Right cardiac atrium (tissue), 5 donors: ENCODE measurements around the gene RBM19. TPM values are rescaled to one million over a fixed set of nuclear protein-coding genes. Genes with fewer than 3 reads are reported as not detected.
A peak's percentile ranks its signal among the peaks of the same experiment; 100 is the strongest.

Experiments
- ATAC-seq, 2 donors: fragments of 200-7000 bp; cut with Tn5 transposase; one replicate each; pipeline versions ENCODE4 v1.8.0 to v1.9.1; 2020; ENCODE audit warnings: moderate library complexity in 2 of 2, mild to moderate bottlenecking in 1 of 2
- DNase-seq, 3 donors: peaks; one replicate each; pipeline ENCODE4 v3.0.0-alpha.2; 2020
- H3K27ac ChIP-seq: one replicate; pipeline ENCODE4 v1.5.1; 2013; ENCODE audit warnings: mild to moderate bottlenecking, low read length, control low read depth, moderate library complexity
- H3K27me3 ChIP-seq: one replicate; pipeline ENCODE4 v1.6.1; 2013; ENCODE audit not compliant: control insufficient read depth, insufficient read depth
- H3K4me1 ChIP-seq: one replicate; pipeline ENCODE4 v1.6.1; 2013; ENCODE audit warnings: low read length; ENCODE audit not compliant: control insufficient read depth, insufficient read depth
- H3K4me3 ChIP-seq: one replicate; pipeline ENCODE4 v1.5.1; 2013; ENCODE audit warnings: low read length, control low read depth
- H3K9me3 ChIP-seq: one replicate; pipeline ENCODE4 v1.6.1; 2013; ENCODE audit warnings: low read length; ENCODE audit not compliant: control insufficient read depth
- WGBS: extraction: QIAGEN DNeasy Blood & Tissue Kit; methylation state at CpG from one replicate; pipeline ENCODE4 v1.1.7; 2013; 5-methylcytosine and 5-hydroxymethylcytosine counted together
- intact Hi-C, 4 donors: fragments of 100-400 bp; cut with DNase I; formaldehyde crosslinking; loops; one replicate each; pipeline versions ENCODE4 v1.11.0 to v1.14.0; 2022 to 2023
- polyA plus RNA-seq: library from polyadenylated mRNA; stranded (reverse); fragments of 200-250 nt; gene quantifications from one replicate; pipeline ENCODE4 v1.2.3, GENCODE V29; 2013
- total RNA-seq, 4 donors: library from RNA; stranded (reverse); fragmentation: NEBNext Ultra II Directional; extraction: Animal tissue kit (Norgen Biotek cat#: 25700); gene quantifications; one replicate each; pipeline ENCODE4 v1.2.1, GENCODE V29; 2021
- donor health status: healthy with polysubstance abuse.
- donor health status: DM: no; HTN: yes; CAD: no.
- donor health status: DM: no; HTN: no; CAD: no.
- donor health status: DM: no; HTN: yes; CAD: no; lungs with severe emphysema.
- donor health status: DM: yes; HTN: yes; CAD: no.

Gene RBM19
- total and polyA plus RNA-seq, 5 donors: 12.7 to 21.7 (median 17.1) TPM

DNA sequence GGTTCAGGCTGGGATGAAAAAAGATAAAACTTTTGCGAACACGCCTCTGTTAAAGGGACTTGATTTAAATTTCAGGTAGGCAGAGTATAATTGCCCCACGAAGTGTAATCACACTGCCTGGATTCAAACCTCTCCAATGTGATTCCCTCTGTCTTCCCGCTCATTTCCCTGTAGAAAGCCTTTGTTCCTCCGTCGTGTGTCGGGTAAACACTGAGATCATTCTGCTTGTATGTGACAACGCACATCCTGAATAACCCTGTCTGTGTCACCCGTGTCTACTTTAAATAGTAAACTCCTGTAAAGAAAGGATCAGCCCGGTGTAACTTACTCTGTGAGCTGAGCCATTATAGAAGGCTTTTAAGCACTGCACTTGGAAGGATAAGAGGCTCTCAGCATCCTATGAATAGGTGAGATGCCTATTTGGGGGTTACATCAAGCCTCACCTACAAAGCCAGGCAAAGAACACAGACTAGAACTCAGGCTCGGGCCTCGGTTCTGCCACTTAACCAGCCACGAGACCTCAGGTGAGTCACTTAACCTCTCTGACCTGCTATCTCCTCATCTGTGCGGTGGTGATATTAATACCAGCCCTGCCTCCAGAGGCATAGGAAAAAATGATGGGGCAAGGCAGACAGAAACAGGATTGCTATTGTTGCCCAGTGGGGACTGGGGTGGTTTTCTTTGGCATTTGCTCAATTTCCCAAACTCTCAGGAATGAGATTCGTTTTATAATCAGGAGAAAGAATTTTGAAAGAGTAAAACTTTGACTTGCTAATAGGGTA, 74.2 kb downstream of the RBM19 start:
- intact Hi-C loops: no loop called here
- Histone ChIP-seq H3K9me3 (no peaks in the 10 kb centered on the region), H3K27me3 (no peaks in the 10 kb centered on the region), H3K4me3 (no peak overlapping the region), H3K4me1 (no peaks in the 10 kb centered on the region), H3K27ac (no peak overlapping the region)
- WGBS: 83% methylated on average over 15 of the region's 15 CpGs
- no peak for ATAC-seq
- no peak for DNase-seq

DNA sequence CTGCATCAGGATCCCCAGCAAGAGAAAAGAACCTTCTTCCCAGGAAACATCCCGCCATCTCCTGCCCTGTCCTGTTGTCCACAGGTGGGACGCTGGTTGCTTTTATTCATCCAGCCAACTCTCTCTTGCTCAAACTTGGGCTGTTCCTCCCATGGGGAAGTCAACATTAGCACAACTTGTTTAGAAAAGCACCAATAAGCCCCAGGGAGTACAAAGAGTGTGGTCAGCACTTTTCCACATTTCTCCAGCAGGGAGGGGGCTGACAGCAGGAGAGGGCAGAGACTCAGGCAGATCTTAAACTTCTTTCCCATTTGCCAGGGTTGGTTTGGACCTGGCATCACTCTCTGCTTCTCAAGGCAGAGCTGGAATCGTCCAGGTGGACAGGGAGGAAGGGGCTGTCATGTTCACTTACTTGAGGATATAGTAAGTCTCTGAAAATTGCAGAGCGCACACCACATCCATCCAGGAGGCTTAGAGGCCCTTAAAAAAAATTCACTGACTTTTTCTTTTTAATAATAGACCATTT, 74.9 kb downstream of the RBM19 start:
- intact Hi-C loops: no loop called here
- H3K4me1 ChIP-seq: no peaks in the 10 kb centered on the region
- H3K4me3 ChIP-seq: no peak overlapping the region
- WGBS: 93% methylated on average over 4 of the region's 4 CpGs
- H3K27me3 ChIP-seq: no peaks in the 10 kb centered on the region
- H3K9me3 ChIP-seq: no peaks in the 10 kb centered on the region
- H3K27ac ChIP-seq: no peak overlapping the region
- no peak for DNase-seq
- ATAC-seq: no peak

DNA sequence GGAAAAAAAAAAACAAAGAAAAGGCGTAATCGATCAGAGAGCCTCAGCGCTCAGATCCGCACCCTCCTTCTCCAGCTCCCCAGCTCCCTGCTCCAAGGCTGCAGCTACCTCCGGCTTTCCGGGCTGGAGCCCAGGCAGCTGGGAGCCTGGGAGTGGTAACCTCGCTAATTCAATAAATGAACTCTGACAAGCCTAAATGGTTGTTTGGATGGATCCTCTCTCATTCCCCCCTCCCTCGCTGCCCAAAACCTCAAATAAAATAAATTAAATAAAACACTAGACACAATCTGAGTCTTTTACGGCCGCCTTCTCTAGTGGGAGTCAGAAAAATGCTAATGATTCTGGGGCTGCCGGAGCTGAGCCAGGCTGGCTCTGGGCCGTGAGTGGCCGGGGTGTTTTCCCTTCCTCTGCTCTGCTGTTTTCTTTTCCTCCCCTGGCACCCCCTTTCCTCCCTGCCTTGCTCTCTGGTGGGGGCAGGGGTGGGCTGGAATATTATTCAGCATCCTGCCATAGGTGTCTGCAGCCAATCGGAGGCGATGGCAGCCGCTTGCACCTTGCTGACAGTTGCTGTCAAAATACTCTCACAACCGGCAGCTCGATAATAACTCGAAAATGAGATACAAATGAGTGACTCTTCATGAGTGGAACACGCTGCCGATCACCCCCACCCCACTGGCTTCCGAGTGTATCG, 76.1 kb downstream of the RBM19 start:
- no peak overlapping the region for H3K4me3 ChIP-seq
- DNase-seq (no peak), ATAC-seq (peak in 1 of 2 donors; percentile 44)
- 58% methylated on average over 23 of the region's 23 CpGs for WGBS
- no peaks in the 10 kb centered on the region for H3K4me1 ChIP-seq
- no peaks in the 10 kb centered on the region for H3K9me3 ChIP-seq
- intact Hi-C loops: no loop called here
- H3K27ac ChIP-seq: no peak overlapping the region
- no peaks in the 10 kb centered on the region for H3K27me3 ChIP-seq

DNA sequence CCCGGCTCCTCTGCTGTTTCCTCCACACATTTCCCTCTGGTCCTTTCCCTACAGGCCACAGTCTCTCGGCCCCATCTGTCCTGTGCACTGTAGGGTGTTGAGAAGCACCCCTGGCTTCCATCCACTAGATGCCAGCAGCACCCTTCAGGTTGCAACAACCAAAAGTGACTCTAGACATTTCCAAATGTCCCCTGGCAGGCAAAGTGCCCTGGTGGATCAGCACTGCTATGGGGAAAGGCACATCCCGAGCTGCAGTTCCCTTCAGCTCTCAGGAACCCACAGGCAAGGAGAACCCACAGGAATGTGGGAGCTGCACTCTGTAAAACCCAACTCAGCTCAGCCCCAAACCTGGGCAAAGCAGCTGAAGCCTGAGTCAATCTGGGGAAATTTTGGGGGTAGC, 77.0 kb downstream of the RBM19 start:
- H3K27me3 ChIP-seq: no peaks in the 10 kb centered on the region
- H3K9me3 ChIP-seq: no peaks in the 10 kb centered on the region
- 72% methylated on average over 3 of the region's 3 CpGs for WGBS
- H3K27ac ChIP-seq: no peak overlapping the region
- no peaks in the 10 kb centered on the region for H3K4me1 ChIP-seq
- no peak overlapping the region for H3K4me3 ChIP-seq
- DNase-seq: no peak
- ATAC-seq: no peak
- intact Hi-C loops: no loop called here

DNA sequence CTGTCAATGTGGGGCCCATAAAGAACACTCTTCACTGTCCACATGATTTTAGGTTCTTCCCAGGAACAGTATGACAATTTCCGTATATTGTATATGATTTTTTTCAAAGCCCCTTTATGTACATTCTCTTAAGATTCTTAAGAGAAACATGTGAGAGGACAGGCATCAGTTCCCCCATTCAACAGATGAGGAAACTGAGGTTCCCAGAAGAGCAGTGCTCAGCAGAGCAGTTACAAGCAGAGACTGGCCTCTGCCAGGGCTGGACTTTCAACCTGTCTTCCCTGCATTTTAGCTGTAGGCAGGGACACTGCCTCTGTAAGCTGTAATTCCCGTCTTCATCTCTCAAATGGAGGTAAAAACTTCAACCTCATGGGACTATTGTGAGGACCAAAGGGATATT, 77.7 kb downstream of the RBM19 start:
- Histone ChIP-seq H3K4me3 (no peak overlapping the region), H3K27me3 (no peaks in the 10 kb centered on the region), H3K9me3 (no peaks in the 10 kb centered on the region), H3K27ac (no peak overlapping the region), H3K4me1 (no peaks in the 10 kb centered on the region)
- intact Hi-C loops: no loop called here
- 96% methylated on average over 2 of the region's 2 CpGs for WGBS
- DNase-seq (no peak), ATAC-seq (no peak)

DNA sequence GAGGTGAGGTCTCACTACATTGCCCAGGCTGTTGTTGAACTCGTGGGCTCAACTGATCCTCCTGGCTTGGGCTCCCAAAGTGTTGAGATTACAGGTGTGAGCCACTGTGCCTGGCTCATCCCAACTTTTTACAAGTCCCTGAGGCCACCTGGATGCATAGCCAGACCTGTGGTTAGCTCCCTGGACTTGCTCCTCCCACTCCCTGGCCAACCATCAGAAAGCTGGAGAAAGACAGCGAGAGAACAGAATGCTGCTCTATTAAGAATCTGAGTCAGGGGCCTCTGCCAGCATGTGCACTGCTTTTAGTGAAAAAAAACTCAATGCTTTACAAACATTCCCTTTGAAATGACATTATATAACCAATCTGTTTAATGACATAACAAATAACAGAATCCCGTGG, 78.2 kb downstream of the RBM19 start:
- Histone ChIP-seq H3K9me3 (no peaks in the 10 kb centered on the region), H3K4me1 (no peaks in the 10 kb centered on the region), H3K27ac (no peak overlapping the region), H3K27me3 (no peaks in the 10 kb centered on the region), H3K4me3 (no peak overlapping the region)
- DNase-seq (no peak), ATAC-seq (no peak)
- intact Hi-C loops: no loop called here
- WGBS: 92% methylated on average over 3 of the region's 3 CpGs

DNA sequence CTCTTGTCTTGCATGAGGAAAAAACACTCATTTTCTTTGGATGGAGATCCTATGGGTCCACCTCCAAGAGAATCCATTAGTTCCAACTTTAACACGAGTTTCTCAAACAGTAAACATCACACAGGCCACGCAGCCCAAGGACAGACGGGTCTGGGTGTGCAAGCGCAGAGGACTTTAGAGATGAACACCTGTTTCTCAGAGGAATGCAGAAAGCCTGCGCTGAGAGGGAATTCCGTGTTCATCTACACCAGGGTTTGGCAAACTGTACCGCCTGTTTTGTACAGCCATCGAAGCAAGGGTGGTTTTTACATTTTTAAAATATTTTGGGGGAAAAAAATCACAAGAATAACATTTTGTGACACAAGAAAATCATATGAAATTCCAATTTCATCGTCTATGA, 79.4 kb downstream of the RBM19 start:
- intact Hi-C loops: no loop called here
- no peak overlapping the region for H3K27ac ChIP-seq
- no peaks in the 10 kb centered on the region for H3K9me3 ChIP-seq
- ATAC-seq (no peak), DNase-seq (no peak)
- no peak overlapping the region for H3K4me3 ChIP-seq
- H3K27me3 ChIP-seq: no peaks in the 10 kb centered on the region
- 97% methylated on average over 9 of the region's 9 CpGs for WGBS
- H3K4me1 ChIP-seq: no peaks in the 10 kb centered on the region

DNA sequence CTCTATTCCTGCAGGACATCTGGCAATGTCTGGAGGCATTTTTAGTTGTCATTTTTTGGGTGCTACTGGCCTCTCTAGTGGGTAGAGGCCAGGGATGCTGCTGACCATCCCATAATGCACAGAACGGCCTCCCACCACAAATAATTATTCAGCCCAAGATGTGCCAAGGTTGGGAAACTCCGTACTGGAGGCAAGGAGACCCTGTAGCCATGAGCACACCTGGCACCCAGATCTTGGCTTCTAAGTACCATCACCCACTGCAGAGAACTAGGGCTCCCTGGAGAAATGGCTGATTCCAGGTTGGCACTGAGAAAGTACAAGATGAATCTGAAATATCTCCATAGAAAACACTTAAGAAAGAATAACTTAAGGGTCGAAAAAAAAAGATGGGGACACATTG, 81.7 kb downstream of the RBM19 start:
- H3K27me3 ChIP-seq: no peaks in the 10 kb centered on the region
- H3K4me3 ChIP-seq: no peak overlapping the region
- WGBS: 96% methylated on average over 3 of the region's 3 CpGs
- intact Hi-C loops: no loop called here
- DNase-seq (no peak), ATAC-seq (no peak)
- no peak overlapping the region for H3K27ac ChIP-seq
- no peaks in the 10 kb centered on the region for H3K4me1 ChIP-seq
- H3K9me3 ChIP-seq: no peaks in the 10 kb centered on the region

DNA sequence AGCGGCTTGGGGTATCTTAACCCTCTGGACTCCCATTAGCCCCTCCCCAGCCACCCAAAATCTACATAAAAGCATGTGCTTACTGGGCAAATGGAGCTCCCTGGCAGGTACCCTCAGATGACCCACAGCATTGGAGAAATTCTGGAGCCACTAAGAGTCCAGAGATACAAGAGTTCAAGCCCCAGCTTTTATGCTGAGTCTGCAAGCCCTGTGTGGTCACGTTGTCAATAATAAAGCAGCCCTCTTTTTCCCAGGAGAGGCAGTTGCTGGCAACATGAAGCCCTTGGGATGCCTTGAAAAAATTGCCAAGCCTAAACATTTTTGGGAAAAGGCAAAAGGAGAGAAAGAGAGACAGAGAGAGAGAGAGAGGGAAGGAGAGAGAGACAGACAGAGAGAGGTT, 83.4 kb downstream of the RBM19 start:
- H3K27ac ChIP-seq: no peak overlapping the region
- DNase-seq: no peak
- intact Hi-C loops: no loop called here
- no peaks in the 10 kb centered on the region for H3K4me1 ChIP-seq
- H3K27me3 ChIP-seq: no peaks in the 10 kb centered on the region
- H3K4me3 ChIP-seq: no peak overlapping the region
- no peaks in the 10 kb centered on the region for H3K9me3 ChIP-seq
- ATAC-seq: no peak
- 89% methylated on average over 2 of the region's 2 CpGs for WGBS

DNA sequence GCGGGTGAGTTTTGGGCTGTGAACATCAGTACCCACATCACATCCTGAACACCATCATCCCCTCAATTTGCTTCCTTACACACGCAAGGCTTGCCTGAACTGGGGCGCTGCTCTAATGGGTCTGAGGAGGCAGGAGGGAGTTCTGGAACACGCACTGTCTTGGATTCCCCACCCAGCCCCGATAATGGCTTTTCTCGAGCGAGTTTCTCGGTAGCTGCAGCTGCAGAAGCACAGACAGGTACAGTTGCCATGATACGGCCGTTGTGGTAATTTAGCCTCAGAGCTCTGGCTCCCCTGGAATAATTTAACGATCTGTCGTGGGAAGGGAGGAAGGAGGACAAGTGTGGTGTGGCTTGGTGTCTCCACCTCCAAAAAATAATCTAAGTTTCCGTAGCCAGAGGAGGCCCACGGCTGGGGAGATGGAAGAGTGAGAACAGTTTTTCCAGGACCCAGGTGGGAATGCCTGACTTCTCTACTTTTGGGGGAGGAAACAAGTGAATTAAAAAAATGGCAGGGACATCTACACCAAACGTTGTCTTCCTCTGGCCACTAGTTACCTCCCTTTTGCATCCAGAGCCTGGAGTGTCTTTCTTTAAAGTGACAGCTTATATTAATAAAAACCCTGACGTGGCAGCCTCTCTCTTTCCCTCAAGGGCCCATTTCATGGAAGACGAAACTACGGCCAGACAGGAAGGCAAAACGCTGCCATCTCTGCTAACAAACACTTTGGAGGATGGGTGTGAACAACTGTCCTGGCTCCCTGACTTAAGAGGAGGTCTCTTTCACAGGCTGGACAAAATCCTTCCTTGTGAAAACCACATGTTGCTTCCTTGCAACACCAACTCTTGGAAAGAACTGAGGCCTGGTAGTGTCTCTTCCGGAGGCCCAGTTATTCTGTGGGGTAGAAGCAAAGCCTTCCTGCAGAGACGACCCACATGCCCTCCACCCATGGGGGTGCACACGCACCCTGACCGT, 84.8 kb downstream of the RBM19 start:
- Histone ChIP-seq H3K4me3 (no peak overlapping the region), H3K4me1 (no peaks in the 10 kb centered on the region), H3K27me3 (no peaks in the 10 kb centered on the region), H3K27ac (no peak overlapping the region), H3K9me3 (no peaks in the 10 kb centered on the region)
- no peak for ATAC-seq
- no peak for DNase-seq
- 82% methylated on average over 23 of the region's 23 CpGs for WGBS
- intact Hi-C loops: no loop called here

DNA sequence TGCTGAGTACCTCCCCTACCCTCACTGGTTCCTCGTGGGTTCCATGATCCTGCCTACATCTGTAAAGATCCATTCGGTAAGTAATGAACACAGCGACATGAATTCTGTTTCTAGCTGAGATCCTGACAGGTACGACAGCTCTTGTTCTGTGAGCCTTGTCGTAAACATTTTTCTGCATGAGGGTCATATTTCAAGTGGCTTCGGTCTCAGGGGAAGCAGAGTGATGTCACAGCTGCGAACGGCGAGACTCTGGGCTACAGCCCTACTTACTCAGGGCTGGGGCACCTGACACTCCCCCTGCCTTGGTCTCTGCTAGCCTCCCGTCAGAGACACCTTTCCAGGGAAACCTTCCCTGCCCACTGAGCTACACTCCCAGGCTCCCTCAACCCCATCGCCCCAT, 85.8 kb downstream of the RBM19 start:
- Histone ChIP-seq H3K27me3 (no peaks in the 10 kb centered on the region), H3K4me1 (no peaks in the 10 kb centered on the region), H3K4me3 (no peak overlapping the region), H3K9me3 (no peaks in the 10 kb centered on the region), H3K27ac (no peak overlapping the region)
- no peak for DNase-seq
- ATAC-seq: no peak
- 89% methylated on average over 11 of the region's 11 CpGs for WGBS
- intact Hi-C loops: no loop called here
